Neural cell (in vitro differentiated cells): ENCODE measurements around the gene TACO1. TPM values are rescaled to one million over a fixed set of nuclear protein-coding genes. Genes with fewer than 3 reads are reported as not detected.

Experiments
- H2AFZ ChIP-seq: fragments of 200-600, 300-800 bp; sonication (generic), shearing (Covaris generic); 2 replicates; pipeline ENCODE4 v1.6.0; 2014; ENCODE audit warnings: low read depth, mild to moderate bottlenecking, antibody characterized with exemption, low read length, moderate library complexity
- H3F3A ChIP-seq: fragments of 200-600 bp; shearing (Covaris generic); 2 replicates; pipeline ENCODE4 v1.6.1; 2016; ENCODE audit warnings: mild to moderate bottlenecking, moderate library complexity, mixed read lengths, antibody characterized with exemption, low read length; ENCODE audit not compliant: insufficient read depth, poor library complexity, severe bottlenecking
- H3K27ac ChIP-seq: fragments of 200-600, 300-800 bp; sonication (generic), shearing (Covaris generic); 2 replicates; pipeline ENCODE4 v1.5.1; 2014; ENCODE audit warnings: mild to moderate bottlenecking, low read length, moderate library complexity
- H3K27me3 ChIP-seq: fragments of 300-800, 200-600 bp; sonication (generic), shearing (Covaris generic); 2 replicates; pipeline ENCODE4 v1.6.0; 2014; ENCODE audit warnings: mild to moderate bottlenecking, low read depth, low read length, moderate library complexity; ENCODE audit not compliant: insufficient read depth
- H3K36me3 ChIP-seq: fragments of 300-800, 200-600 bp; sonication (generic), shearing (Covaris generic); 2 replicates; pipeline ENCODE4 v1.5.1; 2014; ENCODE audit warnings: mild to moderate bottlenecking, antibody characterized with exemption, low read length, moderate library complexity; ENCODE audit not compliant: insufficient read depth
- H3K4me2 ChIP-seq: fragments of 300-800, 200-600 bp; sonication (generic), shearing (Covaris generic); 2 replicates; pipeline ENCODE4 v1.6.0; 2014; ENCODE audit warnings: mild to moderate bottlenecking, low read length
- H3K4me3 ChIP-seq: fragments of 300-800, 200-600 bp; sonication (generic), shearing (Covaris generic); 2 replicates; pipeline ENCODE4 v1.5.1; 2014; ENCODE audit warnings: mild to moderate bottlenecking, low read length, moderate library complexity
- H3K79me2 ChIP-seq: fragments of 200-600 bp; shearing (Covaris generic); replicated peaks from 2 replicates; pipeline ENCODE4 v1.6.0; 2014; ENCODE audit warnings: mild to moderate bottlenecking, low read length, moderate library complexity; ENCODE audit not compliant: insufficient read depth
- H3K9ac ChIP-seq: fragments of 300-800, 200-600 bp; sonication (generic), shearing (Covaris generic); 2 replicates; pipeline ENCODE4 v1.6.1; 2016; ENCODE audit warnings: mild to moderate bottlenecking, low read length, mixed read lengths
- H3K9me2 ChIP-seq: fragments of 200-600 bp; shearing (Covaris generic); 2 replicates; pipeline ENCODE4 v1.6.1; 2016; ENCODE audit warnings: mild to moderate bottlenecking, low read length, mixed read lengths; ENCODE audit not compliant: insufficient read depth
- H3K9me3 ChIP-seq: fragments of 200-600, 300-800 bp; sonication (generic), shearing (Covaris generic); 2 replicates; pipeline ENCODE4 v1.6.1; 2016; ENCODE audit warnings: mild to moderate bottlenecking, mixed run types, low read length, moderate library complexity, mixed read lengths
- H4K20me1 ChIP-seq: fragments of 200-600 bp; shearing (Covaris generic); 2 replicates; pipeline ENCODE4 v1.6.1; 2016; ENCODE audit warnings: mild to moderate bottlenecking, mixed run types; ENCODE audit not compliant: insufficient read depth
- CTCF ChIP-seq: fragments of 450-650 bp; IDR thresholded peaks from 2 replicates; pipeline ENCODE4 v1.5.1; 2014; ENCODE audit warnings: antibody characterized with exemption, mild to moderate bottlenecking, moderate library complexity; ENCODE audit not compliant: poor library complexity, severe bottlenecking
- EP300 ChIP-seq: fragments of 450-650 bp; conservative IDR thresholded peaks from 2 replicates; pipeline ENCODE4 v1.6.1; 2014; ENCODE audit warnings: antibody characterized with exemption, mild to moderate bottlenecking, moderate library complexity; ENCODE audit not compliant: poor library complexity, severe bottlenecking
- EZH2 ChIP-seq: fragments of 200-600, 300-800 bp; shearing (Covaris generic), sonication (generic); IDR thresholded peaks from 2 replicates; pipeline ENCODE4 v1.6.1; 2014; ENCODE audit warnings: antibody characterized with exemption, low read length, borderline replicate concordance, mild to moderate bottlenecking; ENCODE audit not compliant: insufficient read depth, poor library complexity, severe bottlenecking
- MXI1 ChIP-seq: fragments of 450-650 bp; conservative IDR thresholded peaks from 2 replicates; pipeline ENCODE4 v1.6.1; 2014; ENCODE audit warnings: antibody characterized with exemption, mild to moderate bottlenecking; ENCODE audit not compliant: poor library complexity, severe bottlenecking
- POLR2AphosphoS5 ChIP-seq: IDR thresholded peaks from 2 replicates; pipeline ENCODE4 v1.6.1; 2012
- RAD21 ChIP-seq: fragments of 450-650 bp; conservative IDR thresholded peaks from 2 replicates; pipeline ENCODE4 v1.6.1; 2014; ENCODE audit warnings: antibody characterized with exemption, mild to moderate bottlenecking, moderate library complexity
- REST ChIP-seq: IDR thresholded peaks from 2 replicates; pipeline ENCODE4 v1.6.1; 2012; ENCODE audit warnings: borderline replicate concordance
- SMC3 ChIP-seq: fragments of 450-650 bp; conservative IDR thresholded peaks from 2 replicates; pipeline ENCODE4 v1.6.1; 2014; ENCODE audit warnings: antibody characterized with exemption, mild to moderate bottlenecking, moderate library complexity; ENCODE audit not compliant: poor library complexity
- TAF1 ChIP-seq: IDR thresholded peaks from 2 replicates; pipeline ENCODE4 v1.6.1; 2012; ENCODE audit warnings: low read depth
- polyA plus RNA-seq: library from polyadenylated mRNA; depleted of rRNA; stranded (reverse); fragments of >200 nt; gene quantifications from 2 replicates; pipeline ENCODE4 v1.2.3, GENCODE V29; 2014

The TACO1 gene
- polyA plus RNA-seq, 1 donor from 2014 or later: 16.2 TPM

- no peak overlapping the region for H3K9ac ChIP-seq
- H3F3A ChIP-seq: no peaks in the 10 kb centered on the region
- no peak overlapping the region for H2AFZ ChIP-seq
- no peaks in the 10 kb centered on the region for H3K9me3 ChIP-seq
- no peak overlapping the region for H3K4me2 ChIP-seq
- no peaks in the 10 kb centered on the region for H3K27me3 ChIP-seq
- H3K36me3 ChIP-seq: no peaks in the 10 kb centered on the region
- H3K9me2 ChIP-seq: no peaks in the 10 kb centered on the region
- TF ChIP-seq SMC3 (no peak), CTCF (no peak), EP300 (no peak), POLR2AphosphoS5 (no peak), REST (no peak), TAF1 (no peak), RAD21 (no peak), EZH2 (no peak), MXI1 (no peak)
- no peak overlapping the region for H3K4me3 ChIP-seq
- H3K79me2 ChIP-seq: no peaks in the 10 kb centered on the region
- H3K27ac ChIP-seq: no peak overlapping the region
- no peaks in the 10 kb centered on the region for H4K20me1 ChIP-seq
Observed at GRCh38 chr17:63647936-63648335, 47.2 kb downstream of the TACO1 start.

- no peaks in the 10 kb centered on the region for H3K9me2 ChIP-seq
- H3K79me2 ChIP-seq: no peaks in the 10 kb centered on the region
- H3K36me3 ChIP-seq: no peaks in the 10 kb centered on the region
Observed at GRCh38 chr17:63649813-63650212, 49.1 kb downstream of the TACO1 start.

More at GRCh38 chr17:63649813-63650212, 49.1 kb downstream of the TACO1 start:
- Histone ChIP-seq H3K9me3 (no peaks in the 10 kb centered on the region), H3K4me2 (no peak overlapping the region), H4K20me1 (no peaks in the 10 kb centered on the region), H3K27ac (no peak overlapping the region), H3K4me3 (no peak overlapping the region), H2AFZ (no peak overlapping the region), H3F3A (no peaks in the 10 kb centered on the region), H3K27me3 (no peaks in the 10 kb centered on the region), H3K9ac (no peak overlapping the region)
- no peak for TF ChIP-seq SMC3
- no peak for TF ChIP-seq POLR2AphosphoS5
- TF ChIP-seq EZH2: no peak
- no peak for TF ChIP-seq RAD21
- TF ChIP-seq CTCF: no peak
- no peak for TF ChIP-seq REST
- no peak for TF ChIP-seq EP300
- no peak for TF ChIP-seq MXI1
- TF ChIP-seq TAF1: no peak
